ENCODE data around the gene TYK2.

TYK2 gene

GRCh38 chr19:10325732-10326131 is 54.6 kb downstream of the TYK2 start:
- DNase-seq (no peak), ATAC-seq (no peak)
- H3K27me3 Mint-ChIP-seq = no peaks in the 10 kb centered on the region
- H3K4me3 Mint-ChIP-seq = no peak overlapping the region
- peaks cover 2% of the 10 kb centered on the region for H3K4me1 Mint-ChIP-seq
- H3K9me3 Mint-ChIP-seq = no peaks in the 10 kb centered on the region
- H3K36me3 Mint-ChIP-seq (ENCODE audit: low read depth) = peaks cover 44% of the 10 kb centered on the region
- no peak overlapping the region for H3K27ac Mint-ChIP-seq

GRCh38 chr19:10321874-10322835 is 58.2 kb downstream of the TYK2 start:
- Mint-ChIP-seq H3K9me3 (no peaks in the 10 kb centered on the region), H3K27ac (peak overlapping the region; percentile 3), H3K4me3 (no peak overlapping the region), H3K36me3 (ENCODE audit: low read depth) (peaks cover 27% of the 10 kb centered on the region), H3K4me1 (no peaks in the 10 kb centered on the region), H3K27me3 (no peaks in the 10 kb centered on the region)
- ATAC-seq (no peak), DNase-seq (no peak)

GRCh38 chr19:10321417-10321797 is 59.0 kb downstream of the TYK2 start:
- no peaks in the 10 kb centered on the region for H3K9me3 Mint-ChIP-seq
- H3K4me3 Mint-ChIP-seq = no peak overlapping the region
- ATAC-seq (no peak), DNase-seq (no peak)
- no peaks in the 10 kb centered on the region for H3K4me1 Mint-ChIP-seq
- H3K27ac Mint-ChIP-seq = no peak overlapping the region
- peaks cover 26% of the 10 kb centered on the region for H3K36me3 Mint-ChIP-seq (ENCODE audit: low read depth)
- no peaks in the 10 kb centered on the region for H3K27me3 Mint-ChIP-seq

GRCh38 chr19:10320602-10321416 is 59.6 kb downstream of the TYK2 start:
- no peak for DNase-seq

GRCh38 chr19:10318807-10319682 is 61.3 kb downstream of the TYK2 start:
- H3K27ac Mint-ChIP-seq = no peak overlapping the region
- no peaks in the 10 kb centered on the region for H3K27me3 Mint-ChIP-seq
- H3K9me3 Mint-ChIP-seq = no peaks in the 10 kb centered on the region
- DNase-seq = no peak
- H3K4me1 Mint-ChIP-seq = peaks cover 17% of the 10 kb centered on the region
- H3K36me3 Mint-ChIP-seq (ENCODE audit: low read depth) = peaks cover 26% of the 10 kb centered on the region
- H3K4me3 Mint-ChIP-seq = no peak overlapping the region
- ATAC-seq = no peak

More at GRCh38 chr19:10320602-10321416, 59.6 kb downstream of the TYK2 start:
- no peaks in the 10 kb centered on the region for H3K9me3 Mint-ChIP-seq
- H3K27ac Mint-ChIP-seq = no peak overlapping the region
- H3K4me1 Mint-ChIP-seq = peaks cover 6% of the 10 kb centered on the region
- ATAC-seq = no peak
- H3K27me3 Mint-ChIP-seq = no peaks in the 10 kb centered on the region
- H3K36me3 Mint-ChIP-seq (ENCODE audit: low read depth) = peaks cover 31% of the 10 kb centered on the region
- no peak overlapping the region for H3K4me3 Mint-ChIP-seq

GRCh38 chr19:10317857-10318462 is 62.4 kb downstream of the TYK2 start:
- peaks cover 17% of the 10 kb centered on the region for H3K4me1 Mint-ChIP-seq
- no peak for DNase-seq
- ATAC-seq = no peak
- H3K4me3 Mint-ChIP-seq = no peak overlapping the region
- H3K27ac Mint-ChIP-seq = no peak overlapping the region
- peaks cover 23% of the 10 kb centered on the region for H3K36me3 Mint-ChIP-seq (ENCODE audit: low read depth)
- H3K9me3 Mint-ChIP-seq = no peaks in the 10 kb centered on the region
- no peaks in the 10 kb centered on the region for H3K27me3 Mint-ChIP-seq

- Mint-ChIP-seq H3K36me3 (ENCODE audit: low read depth) (peaks cover 23% of the 10 kb centered on the region), H3K4me3 (no peak overlapping the region), H3K27ac (peak overlapping the region; percentile 20), H3K9me3 (no peaks in the 10 kb centered on the region), H3K4me1 (peaks cover 17% of the 10 kb centered on the region), H3K27me3 (no peaks in the 10 kb centered on the region)
- DNase-seq = no peak
- no peak for ATAC-seq
Observed at GRCh38 chr19:10317045-10317856, 63.1 kb downstream of the TYK2 start.

GRCh38 chr19:10316229-10317044 is 63.9 kb downstream of the TYK2 start:
- DNase-seq (no peak), ATAC-seq (peak; percentile 5)
- Mint-ChIP-seq H3K4me3 (peak overlapping the region; percentile 93), H3K27ac (peak overlapping the region; percentile 24), H3K9me3 (no peaks in the 10 kb centered on the region), H3K36me3 (ENCODE audit: low read depth) (peaks cover 17% of the 10 kb centered on the region), H3K27me3 (no peaks in the 10 kb centered on the region), H3K4me1 (peaks cover 17% of the 10 kb centered on the region)

- no peaks in the 10 kb centered on the region for H3K9me3 Mint-ChIP-seq
- peak within 1 kb of the TSS; percentile 93 for H3K4me3 Mint-ChIP-seq
- peak within 1 kb of the TSS; percentile 84 for H3K27ac Mint-ChIP-seq
- ATAC-seq (peak; percentile 87), DNase-seq (peak; percentile 95)
- peaks cover 17% of the 10 kb centered on the region for H3K36me3 Mint-ChIP-seq (ENCODE audit: low read depth)
- H3K27me3 Mint-ChIP-seq = no peaks in the 10 kb centered on the region
- H3K4me1 Mint-ChIP-seq = peaks cover 17% of the 10 kb centered on the region
Observed at GRCh38 chr19:10315335-10316214, 64.8 kb downstream of the TYK2 start, which contains the start of gene FDX2. Gene FDX2 (minus strand): TSS chr19:10316015. CDS start chr19:10315996, 19 bp downstream.

- Mint-ChIP-seq H3K9me3 (no peaks in the 10 kb centered on the region), H3K4me3 (no peak within 1 kb of the TSS), H3K27me3 (no peaks in the 10 kb centered on the region), H3K27ac (no peak within 1 kb of the TSS), H3K4me1 (peaks cover 9% of the 10 kb centered on the region), H3K36me3 (ENCODE audit: low read depth) (peaks cover 2% of the 10 kb centered on the region)
- DNase-seq (no peak), ATAC-seq (no peak)
Observed at GRCh38 chr19:10309423-10309822, 70.9 kb downstream of the TYK2 start, which contains the start of gene ZGLP1. Gene ZGLP1 (minus strand): TSS chr19:10309815.

- DNase-seq (no peak), ATAC-seq (no peak)
- Mint-ChIP-seq H3K36me3 (ENCODE audit: low read depth) (peaks cover 2% of the 10 kb centered on the region), H3K4me1 (peaks cover 14% of the 10 kb centered on the region), H3K27ac (no peak overlapping the region), H3K27me3 (peaks cover 4% of the 10 kb centered on the region), H3K4me3 (no peak overlapping the region), H3K9me3 (no peaks in the 10 kb centered on the region)
Observed at GRCh38 chr19:10306327-10306726, 74.0 kb downstream of the TYK2 start.
